GM12865 (cell line): ENCODE measurements around the gene C14orf93.
A peak's percentile ranks its signal among the peaks of the same experiment; 100 is the strongest.
"Not testable (repeated sequence)": the region's sequence is repeated elsewhere in the genome, so short reads cannot be mapped to it uniquely, and the experiment has no call there.

Experiments
- DNase-seq: peaks from one replicate; pipeline ENCODE4 v3.0.0; 2010; ENCODE audit warnings: low read depth
- H3K4me3 ChIP-seq: 2 replicates; pipeline ENCODE4 v1.5.1; 2011; ENCODE audit warnings: mild to moderate bottlenecking, low read depth, low read length, control low read depth
- TF ChIP-seq, protein P1 (sequence below): IDR thresholded peaks from 2 replicates; pipeline ENCODE4 v1.5.1; 2011; ENCODE audit warnings: low read length, control low read depth, low read depth, inconsistent platforms; ENCODE audit not compliant: insufficient read depth; ENCODE audit errors: missing control alignments

Gene C14orf93

DNA sequence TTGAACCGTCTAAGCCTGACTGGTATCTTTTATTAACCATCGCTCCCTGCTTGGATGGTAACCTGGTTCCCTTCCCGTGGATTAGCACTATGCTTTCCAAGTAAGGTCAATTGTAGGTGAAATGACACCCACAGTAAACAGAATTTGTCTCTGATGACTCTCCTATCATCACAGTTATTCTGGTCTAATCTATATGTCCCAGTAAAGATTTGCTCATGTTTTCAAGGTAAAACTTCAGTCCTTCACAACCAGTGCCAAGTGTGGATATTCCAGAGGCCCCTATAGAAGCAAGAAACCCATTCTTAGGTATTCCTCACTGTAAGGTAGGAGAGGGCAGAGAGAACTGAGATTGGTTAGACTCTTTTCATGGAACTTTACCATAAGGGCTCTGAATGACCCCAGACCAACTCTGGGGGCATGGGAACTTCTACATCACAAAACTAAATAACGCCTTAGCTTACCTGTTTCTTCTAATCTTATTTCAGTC, 43.1 kb downstream of the C14orf93 start:
- TF ChIP-seq, protein P1, sequence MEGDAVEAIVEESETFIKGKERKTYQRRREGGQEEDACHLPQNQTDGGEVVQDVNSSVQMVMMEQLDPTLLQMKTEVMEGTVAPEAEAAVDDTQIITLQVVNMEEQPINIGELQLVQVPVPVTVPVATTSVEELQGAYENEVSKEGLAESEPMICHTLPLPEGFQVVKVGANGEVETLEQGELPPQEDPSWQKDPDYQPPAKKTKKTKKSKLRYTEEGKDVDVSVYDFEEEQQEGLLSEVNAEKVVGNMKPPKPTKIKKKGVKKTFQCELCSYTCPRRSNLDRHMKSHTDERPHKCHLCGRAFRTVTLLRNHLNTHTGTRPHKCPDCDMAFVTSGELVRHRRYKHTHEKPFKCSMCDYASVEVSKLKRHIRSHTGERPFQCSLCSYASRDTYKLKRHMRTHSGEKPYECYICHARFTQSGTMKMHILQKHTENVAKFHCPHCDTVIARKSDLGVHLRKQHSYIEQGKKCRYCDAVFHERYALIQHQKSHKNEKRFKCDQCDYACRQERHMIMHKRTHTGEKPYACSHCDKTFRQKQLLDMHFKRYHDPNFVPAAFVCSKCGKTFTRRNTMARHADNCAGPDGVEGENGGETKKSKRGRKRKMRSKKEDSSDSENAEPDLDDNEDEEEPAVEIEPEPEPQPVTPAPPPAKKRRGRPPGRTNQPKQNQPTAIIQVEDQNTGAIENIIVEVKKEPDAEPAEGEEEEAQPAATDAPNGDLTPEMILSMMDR, result no peak
- H3K4me3 ChIP-seq, result no peak overlapping the region
- DNase-seq, result no peak

DNA sequence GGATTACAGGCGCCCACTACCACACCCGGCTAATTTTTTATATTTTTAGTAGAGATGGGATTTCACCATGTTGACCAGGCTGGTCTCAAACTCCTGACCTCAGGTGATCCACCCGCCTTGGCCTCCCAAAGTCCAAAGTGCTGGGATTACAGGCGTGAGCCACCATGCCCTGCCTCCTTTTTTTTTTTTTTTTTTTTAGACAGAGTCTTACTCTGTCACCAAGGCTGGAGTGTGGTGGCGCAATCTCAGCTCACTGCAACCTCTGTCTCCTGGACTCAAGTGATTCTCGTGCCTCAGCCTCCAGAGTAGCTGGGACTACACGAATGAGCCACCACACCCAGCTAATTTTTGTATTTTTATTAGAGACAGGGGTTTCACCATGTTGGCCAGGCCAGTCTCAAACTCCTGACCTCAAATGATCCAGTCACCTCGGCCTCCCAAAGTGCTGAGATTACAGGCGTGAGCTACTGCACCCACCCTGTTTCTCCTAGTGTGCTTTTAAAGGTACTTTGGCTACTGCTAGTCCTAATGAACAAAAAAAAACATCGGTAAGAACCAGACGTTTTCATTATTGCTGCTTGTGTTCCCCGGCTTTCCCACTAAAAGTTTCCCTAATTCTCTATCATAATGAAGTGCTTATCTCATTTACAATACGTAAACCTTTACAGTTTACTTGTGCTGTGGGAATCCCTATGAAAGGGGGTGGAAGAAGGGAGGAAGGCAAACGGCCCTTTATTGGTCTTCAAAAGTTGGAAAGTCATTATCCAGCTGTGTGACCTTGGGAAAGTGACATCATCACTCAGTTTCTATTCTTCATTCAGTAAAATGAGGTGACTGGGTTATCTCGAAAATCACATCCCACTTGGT, 43.8 kb downstream of the C14orf93 start:
- not testable (repeated sequence) for DNase-seq, H3K4me3 ChIP-seq

DNA sequence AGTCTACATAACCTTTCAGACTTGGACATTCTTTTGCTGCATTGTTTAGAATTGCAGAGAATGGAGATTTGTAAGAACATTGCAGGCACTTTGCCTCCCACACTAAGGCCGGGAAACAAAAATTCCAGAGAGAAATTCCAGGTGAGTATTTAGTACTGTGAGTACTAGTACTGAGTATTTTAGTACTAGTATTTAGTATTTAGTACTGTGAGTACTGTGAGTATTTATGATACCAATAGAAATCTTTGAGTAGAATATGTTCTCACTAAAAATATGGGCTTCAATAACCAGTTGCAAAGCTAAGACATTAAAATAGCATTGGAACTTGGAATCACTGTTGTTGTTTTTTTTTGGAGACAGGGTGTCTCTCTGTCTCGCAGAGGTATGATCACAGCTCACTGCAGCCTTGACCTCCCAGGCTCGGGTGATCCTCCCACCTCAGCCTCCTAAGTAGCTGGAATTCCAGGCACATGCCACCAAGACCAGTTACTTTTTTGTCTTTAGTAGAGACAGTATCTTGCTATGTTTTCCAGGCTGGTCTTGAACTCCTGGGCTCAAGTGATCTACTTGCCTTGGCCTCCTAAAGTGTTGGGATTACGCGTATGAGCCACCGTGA, 47.8 kb downstream of the C14orf93 start:
- H3K4me3 ChIP-seq, result no peak overlapping the region
- no peak for DNase-seq
- TF ChIP-seq, protein P1, result no peak

DNA sequence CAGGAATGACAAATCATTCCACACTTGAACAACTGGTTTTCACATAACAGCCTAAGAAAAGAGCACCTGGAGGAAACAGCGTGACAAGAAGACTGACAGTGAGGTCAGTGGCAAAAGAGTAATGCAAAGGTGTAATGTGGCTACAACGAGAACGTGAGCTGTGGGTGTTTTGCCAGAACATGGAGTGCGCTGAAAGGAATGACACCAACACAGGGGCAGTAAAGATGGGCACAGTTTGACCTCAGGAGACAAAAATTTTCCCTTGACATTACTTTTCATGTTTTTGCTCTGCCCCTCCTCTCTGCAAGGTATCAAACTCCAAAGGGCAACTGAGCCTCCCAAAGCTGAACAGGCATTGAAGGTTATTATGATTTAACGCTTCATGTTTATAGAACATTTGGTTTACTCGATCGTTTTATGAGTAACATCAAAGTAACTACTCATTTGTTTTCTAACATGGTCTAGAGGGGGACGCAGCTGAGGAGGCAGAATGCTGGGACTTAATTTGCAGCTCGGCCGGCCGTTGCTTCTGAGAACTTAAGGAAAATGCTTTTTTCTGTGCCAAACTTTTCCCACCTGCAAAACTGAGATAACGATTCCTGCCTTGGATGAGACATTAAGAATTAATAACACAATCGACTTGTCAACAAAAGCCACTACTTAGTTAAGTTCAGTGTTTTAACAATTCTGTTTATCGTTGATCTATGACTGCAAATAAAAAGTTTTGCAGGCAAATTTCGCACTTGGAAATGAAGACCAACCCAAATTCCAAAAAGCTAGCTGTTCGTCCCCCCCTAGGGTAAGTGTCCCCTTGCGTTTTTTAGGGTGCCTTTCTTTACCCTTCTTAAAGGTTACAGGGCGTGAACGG, 54.0 kb downstream of the C14orf93 start:
- no peak for DNase-seq
- H3K4me3 ChIP-seq, result peak overlapping the region; percentile 87
- TF ChIP-seq, protein P1, result no peak

DNA sequence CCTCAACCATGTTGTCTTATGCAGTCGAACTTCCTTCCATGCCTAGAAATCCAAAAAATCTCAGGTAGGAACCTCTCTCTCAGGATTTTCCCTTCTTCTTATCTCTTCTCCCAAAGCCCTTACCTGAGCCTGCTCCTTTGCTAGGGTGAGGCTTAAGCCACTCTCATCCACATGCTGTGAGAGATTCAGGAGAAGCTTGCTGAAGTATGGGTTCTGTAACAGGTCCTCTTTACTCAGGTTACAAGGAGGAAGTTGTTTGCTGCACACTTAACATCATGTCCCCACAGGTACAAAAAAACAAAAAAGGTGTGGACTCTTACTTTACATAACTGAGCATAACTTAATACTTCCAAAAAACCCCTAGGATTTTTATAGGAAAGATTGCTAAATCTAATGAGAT, 57.5 kb downstream of the C14orf93 start:
- DNase-seq, result no peak
- H3K4me3 ChIP-seq, result no peak overlapping the region
- TF ChIP-seq, protein P1, result no peak

DNA sequence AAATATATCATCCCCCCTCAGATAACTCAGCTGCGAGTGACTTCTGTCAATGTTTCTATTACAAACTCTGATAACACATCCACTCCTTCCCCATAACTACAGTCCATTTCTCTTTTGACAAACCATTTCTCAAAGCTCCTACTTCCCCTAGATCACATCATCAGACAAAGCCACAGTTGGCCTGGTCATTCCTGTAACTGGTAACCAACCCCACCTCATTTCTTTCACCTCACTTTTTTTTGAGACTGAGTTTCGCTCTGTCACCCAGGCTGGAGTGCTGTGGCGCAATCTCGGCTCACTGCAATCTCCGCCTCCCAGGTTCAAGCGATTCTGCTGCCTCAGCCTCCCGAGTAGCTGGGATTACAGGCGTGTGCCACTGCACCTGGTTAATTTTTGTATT, 58.1 kb downstream of the C14orf93 start:
- DNase-seq, H3K4me3 ChIP-seq: not testable (repeated sequence)

DNA sequence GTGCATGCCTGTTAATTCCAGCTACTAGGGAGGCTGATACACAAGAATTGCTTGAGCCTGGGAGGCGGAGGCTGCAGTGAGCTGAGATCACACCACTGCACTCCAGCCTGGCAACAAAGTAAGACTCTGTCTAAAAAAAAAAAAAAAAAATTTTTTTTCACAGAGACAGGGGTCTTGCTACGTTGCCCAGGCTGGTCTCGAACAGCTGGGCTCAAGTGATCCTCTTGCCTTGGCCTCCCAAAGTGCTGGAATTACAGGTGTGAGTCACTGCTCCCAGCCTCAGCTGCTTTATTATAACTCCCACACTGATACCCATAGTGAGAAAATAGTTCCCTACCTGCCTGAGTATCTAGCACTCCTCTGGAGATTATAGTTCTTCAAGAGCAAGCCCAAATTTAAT, 64.3 kb downstream of the C14orf93 start:
- TF ChIP-seq, protein P1, result no peak
- no peak for DNase-seq
- H3K4me3 ChIP-seq, result no peak overlapping the region
